CD14-positive monocyte (primary cell): ENCODE results near the gene DDX50. TPM values are rescaled to one million over a fixed set of nuclear protein-coding genes. Genes with fewer than 3 reads are reported as not detected.

Experiments
- DNase-seq, 3 donors: peaks; one replicate each; pipeline ENCODE4 v3.0.0-alpha.2; 2011 to 2022
- H2AFZ ChIP-seq: 2 replicates; pipeline ENCODE4 v1.6.0; 2012; ENCODE audit warnings: mild to moderate bottlenecking, low read depth, low read length, inconsistent platforms; ENCODE audit not compliant: insufficient read depth, poor library complexity, severe bottlenecking
- H3K27ac ChIP-seq, 2 donors: 1 replicate in 1 of 2; 2 replicates in 1 of 2; pipeline ENCODE4 v1.5.1; 2012 to 2013; ENCODE audit warnings: low read length in 2 of 2, control low read depth in 1 of 2, inconsistent platforms in 1 of 2, low read depth in 1 of 2, mild to moderate bottlenecking in 1 of 2
- H3K27me3 ChIP-seq, 2 donors: one replicate each; pipeline versions ENCODE4 v1.6.0 to v1.6.1; 2011 to 2013; ENCODE audit warnings: low read length in 2 of 2; ENCODE audit not compliant: control insufficient read depth in 2 of 2, insufficient read depth in 2 of 2
- H3K36me3 ChIP-seq, 2 donors: replicated peaks in 1 of 2; 1 replicate in 1 of 2; 2 replicates in 1 of 2; pipeline versions ENCODE4 v1.5.1 to v1.6.1; 2012 to 2013; ENCODE audit warnings: low read length in 2 of 2, control low read depth in 1 of 2, inconsistent platforms in 1 of 2, mild to moderate bottlenecking in 1 of 2; ENCODE audit not compliant: insufficient read depth in 2 of 2, control insufficient read depth in 1 of 2
- H3K4me1 ChIP-seq, 2 donors: 1 replicate in 1 of 2; 2 replicates in 1 of 2; pipeline versions ENCODE4 v1.5.1 to v1.6.1; 2012 to 2013; ENCODE audit warnings: low read length in 2 of 2, control low read depth in 1 of 2, inconsistent platforms in 1 of 2, mild to moderate bottlenecking in 1 of 2, moderate library complexity in 1 of 2; ENCODE audit not compliant: insufficient read depth in 2 of 2, control insufficient read depth in 1 of 2
- H3K4me2 ChIP-seq: replicated peaks from 2 replicates; pipeline ENCODE3; 2012; ENCODE audit warnings: low read length, moderate library complexity, mild to moderate bottlenecking; ENCODE audit not compliant: poor library complexity, severe bottlenecking; ENCODE audit errors: extremely low read depth
- H3K4me3 ChIP-seq, 3 experiments: fragments of 200-600 bp in 1 of 3; sonication (generic) in 1 of 3; replicated peaks in 1 of 3; 1 replicate in 2 of 3; 2 replicates in 1 of 3; pipeline ENCODE4 v1.5.1; 2011 to 2013; ENCODE audit warnings: low read length in 3 of 3, mild to moderate bottlenecking in 3 of 3, control low read depth in 2 of 3, low read depth in 2 of 3, inconsistent platforms in 1 of 3, moderate library complexity in 1 of 3
- H3K79me2 ChIP-seq: 2 replicates; pipeline ENCODE4 v1.6.0; 2012; ENCODE audit warnings: mild to moderate bottlenecking, control low read depth, inconsistent platforms, low read length, moderate library complexity; ENCODE audit not compliant: insufficient read depth
- H3K9ac ChIP-seq: 2 replicates; pipeline ENCODE4 v1.6.0; 2017; ENCODE audit warnings: low read length, mild to moderate bottlenecking; ENCODE audit not compliant: insufficient read depth, poor library complexity, severe bottlenecking
- H3K9me3 ChIP-seq, 2 donors: replicated peaks in 1 of 2; 1 replicate in 1 of 2; 2 replicates in 1 of 2; pipeline versions ENCODE4 v1.5.1 to v1.6.1; 2012 to 2013; ENCODE audit warnings: low read length in 2 of 2, control low read depth in 1 of 2; ENCODE audit not compliant: control insufficient read depth in 1 of 2, insufficient read depth in 1 of 2
- H4K20me1 ChIP-seq: 2 replicates; pipeline ENCODE4 v1.6.0; 2012; ENCODE audit warnings: mild to moderate bottlenecking, low read length, control low read depth, moderate library complexity; ENCODE audit not compliant: insufficient read depth
- H3K27ac Mint-ChIP-seq, 7 donors: one replicate each; pipeline ENCODE4 v1.8.0; 2020; ENCODE audit warnings: mild to moderate bottlenecking in 7 of 7, mixed read lengths in 7 of 7, moderate library complexity in 6 of 7, inconsistent platforms in 2 of 7
- H3K27me3 Mint-ChIP-seq, 3 donors: one replicate each; pipeline ENCODE4 v1.8.0; 2021 to 2022; ENCODE audit warnings: low read depth in 3 of 3, mild to moderate bottlenecking in 3 of 3, mixed read lengths in 3 of 3, moderate library complexity in 3 of 3, inconsistent platforms in 1 of 3
- H3K36me3 Mint-ChIP-seq, 2 donors: one replicate each; pipeline ENCODE4 v1.8.0; 2020; ENCODE audit warnings: mixed read lengths in 2 of 2, inconsistent platforms in 1 of 2, mild to moderate bottlenecking in 1 of 2
- H3K4me1 Mint-ChIP-seq: one replicate; pipeline ENCODE4 v1.8.0; 2020; ENCODE audit warnings: mild to moderate bottlenecking, mixed read lengths
- H3K4me3 Mint-ChIP-seq, 2 donors: one replicate each; pipeline ENCODE4 v1.8.0; 2020; ENCODE audit warnings: mild to moderate bottlenecking in 2 of 2, mixed read lengths in 2 of 2, moderate library complexity in 1 of 2
- H3K9me3 Mint-ChIP-seq, 7 donors: one replicate each; pipeline ENCODE4 v1.8.0; 2020 to 2022; ENCODE audit warnings: mixed read lengths in 7 of 7, mild to moderate bottlenecking in 6 of 7, moderate library complexity in 6 of 7, inconsistent platforms in 2 of 7
- WGBS: methylation state at CpG from one replicate; pipeline ENCODE4 v1.1.5; 2013; ENCODE audit warnings: missing lambda C conversion rate; ENCODE audit not compliant: insufficient coverage; 5-methylcytosine and 5-hydroxymethylcytosine counted together
- intact Hi-C, 2 donors: fragments of 100-400 bp; cut with micrococcal nuclease; formaldehyde crosslinking; loops; one replicate each; pipeline versions ENCODE4 v1.15.0 to v1.15.1; 2023
- polyA plus RNA-seq, 3 donors: library from polyadenylated mRNA; depleted of rRNA in 1 of 3; unstranded in 2 of 3; stranded (reverse) in 1 of 3; fragments of 300-500 nt in 2 of 3; fragments of >200 nt in 1 of 3; fragmentation: Illumina TruSeq in 2 of 3; gene quantifications; 1 replicate in 2 of 3; 2 replicates in 1 of 3; pipeline ENCODE4 v1.2.3, GENCODE V29; 2012 to 2021
- TF ChIP-seq, protein P1 (sequence below): fragments of 200-600 bp; IDR thresholded peaks from one replicate; pipeline ENCODE4 v1.8.0; 2022; ENCODE audit warnings: antibody characterized with exemption, mild to moderate bottlenecking

DDX50 gene
- polyA plus RNA-seq, 3 donors = 14.2 to 17.1 (median 17.0) TPM

DNA sequence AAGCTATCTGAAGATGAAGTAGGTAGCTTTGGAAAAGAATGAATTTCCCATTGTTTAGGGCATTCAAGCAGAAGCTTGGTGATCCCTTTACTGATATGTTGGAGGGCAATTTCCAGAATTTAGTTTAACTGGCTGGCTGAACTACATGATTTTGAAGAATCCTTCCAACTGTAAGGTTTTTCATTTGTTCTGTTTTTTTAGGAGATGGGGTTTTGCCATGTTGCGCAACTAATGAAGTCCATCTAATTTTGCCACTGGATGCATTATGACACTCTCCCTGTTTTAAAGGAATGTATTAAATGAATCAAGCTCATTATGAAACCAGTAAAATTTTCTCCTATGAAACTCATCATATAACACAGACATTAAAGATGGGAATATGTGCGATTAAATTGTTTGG is 6.1 kb upstream of the DDX50 start:
- no peaks in the 10 kb centered on the region for H3K9me3 ChIP-seq
- no peak overlapping the region for H3K9ac ChIP-seq
- peak in 1 of 3 donors; percentile 41 for DNase-seq
- H3K4me3 Mint-ChIP-seq = no peak overlapping the region
- H4K20me1 ChIP-seq = no peaks in the 10 kb centered on the region
- H2AFZ ChIP-seq = no peak overlapping the region
- H3K79me2 ChIP-seq = no peaks in the 10 kb centered on the region
- peaks cover 1% of the 10 kb centered on the region in 2 donors for H3K4me1 ChIP-seq
- TF ChIP-seq, protein P1, sequence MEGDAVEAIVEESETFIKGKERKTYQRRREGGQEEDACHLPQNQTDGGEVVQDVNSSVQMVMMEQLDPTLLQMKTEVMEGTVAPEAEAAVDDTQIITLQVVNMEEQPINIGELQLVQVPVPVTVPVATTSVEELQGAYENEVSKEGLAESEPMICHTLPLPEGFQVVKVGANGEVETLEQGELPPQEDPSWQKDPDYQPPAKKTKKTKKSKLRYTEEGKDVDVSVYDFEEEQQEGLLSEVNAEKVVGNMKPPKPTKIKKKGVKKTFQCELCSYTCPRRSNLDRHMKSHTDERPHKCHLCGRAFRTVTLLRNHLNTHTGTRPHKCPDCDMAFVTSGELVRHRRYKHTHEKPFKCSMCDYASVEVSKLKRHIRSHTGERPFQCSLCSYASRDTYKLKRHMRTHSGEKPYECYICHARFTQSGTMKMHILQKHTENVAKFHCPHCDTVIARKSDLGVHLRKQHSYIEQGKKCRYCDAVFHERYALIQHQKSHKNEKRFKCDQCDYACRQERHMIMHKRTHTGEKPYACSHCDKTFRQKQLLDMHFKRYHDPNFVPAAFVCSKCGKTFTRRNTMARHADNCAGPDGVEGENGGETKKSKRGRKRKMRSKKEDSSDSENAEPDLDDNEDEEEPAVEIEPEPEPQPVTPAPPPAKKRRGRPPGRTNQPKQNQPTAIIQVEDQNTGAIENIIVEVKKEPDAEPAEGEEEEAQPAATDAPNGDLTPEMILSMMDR = no peak
- H3K27ac Mint-ChIP-seq = no peak overlapping the region
- no peak overlapping the region for H3K4me3 ChIP-seq
- H3K36me3 ChIP-seq = no peaks in the 10 kb centered on the region
- peaks cover 6% of the 10 kb centered on the region for H3K4me1 Mint-ChIP-seq
- no peak overlapping the region for H3K27ac ChIP-seq
- no peak overlapping the region for H3K4me2 ChIP-seq
- no peaks in the 10 kb centered on the region for H3K27me3 ChIP-seq
- H3K27me3 Mint-ChIP-seq = peaks cover 1 to 2% (median 2%) of the 10 kb centered on the region in 3 donors
- intact Hi-C loops = no loop called here
- H3K9me3 Mint-ChIP-seq = no peaks in the 10 kb centered on the region
- WGBS = no CpG with 5 or more reads among the region's 2 CpGs
- H3K36me3 Mint-ChIP-seq = no peaks in the 10 kb centered on the region

DNA sequence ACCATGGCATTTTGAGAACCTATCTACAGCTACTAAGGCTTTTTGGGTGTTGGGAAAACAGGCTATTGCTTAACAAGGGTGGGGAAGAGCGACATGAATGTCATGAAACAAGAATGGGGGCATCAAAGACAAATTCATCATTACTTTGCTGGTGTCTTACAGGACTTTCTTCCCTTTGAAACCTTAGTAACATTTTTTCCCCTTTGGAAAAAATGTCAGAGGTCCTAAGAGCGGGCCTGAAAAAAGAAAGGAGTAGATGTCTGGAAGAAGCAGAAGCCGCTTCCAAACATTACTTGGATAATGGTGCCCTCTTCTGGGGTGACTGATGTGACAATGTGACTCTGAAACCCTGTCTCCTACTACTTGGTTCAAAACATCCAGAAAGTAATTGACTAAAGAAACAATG is 3.8 kb upstream of the DDX50 start:
- peak overlapping the region; percentile 60 for H2AFZ ChIP-seq
- DNase-seq = peak; percentile 25 to 42 (median 32)
- no peak overlapping the region for H3K4me2 ChIP-seq
- H3K27ac ChIP-seq = no peak overlapping the region
- intact Hi-C loops = no loop called here
- H4K20me1 ChIP-seq = no peaks in the 10 kb centered on the region
- H3K36me3 Mint-ChIP-seq = no peaks in the 10 kb centered on the region
- peaks cover 15 to 19% of the 10 kb centered on the region in 2 donors for H3K4me1 ChIP-seq
- no peaks in the 10 kb centered on the region for H3K27me3 ChIP-seq
- peaks cover 10% of the 10 kb centered on the region for H3K79me2 ChIP-seq
- no peak overlapping the region for H3K9ac ChIP-seq
- peaks cover 0 to 2% (median 2%) of the 10 kb centered on the region in 3 donors for H3K27me3 Mint-ChIP-seq
- WGBS = no CpG with 5 or more reads among the region's 3 CpGs
- H3K36me3 ChIP-seq = no peaks in the 10 kb centered on the region
- H3K9me3 ChIP-seq = no peaks in the 10 kb centered on the region
- no peak overlapping the region for H3K4me3 Mint-ChIP-seq
- peaks cover 21% of the 10 kb centered on the region for H3K4me1 Mint-ChIP-seq
- H3K9me3 Mint-ChIP-seq = no peaks in the 10 kb centered on the region
- TF ChIP-seq, protein P1 = peak; percentile 30
- H3K4me3 ChIP-seq = no peak overlapping the region
- H3K27ac Mint-ChIP-seq = peak overlapping the region in 1 of 7 donors; percentile 27
